Measurements from ENCODE around the gene MKI67.
"Not testable (repeated sequence)": the region's sequence is repeated elsewhere in the genome, so short reads cannot be mapped to it uniquely, and the experiment has no call there.

The MKI67 gene

DNA sequence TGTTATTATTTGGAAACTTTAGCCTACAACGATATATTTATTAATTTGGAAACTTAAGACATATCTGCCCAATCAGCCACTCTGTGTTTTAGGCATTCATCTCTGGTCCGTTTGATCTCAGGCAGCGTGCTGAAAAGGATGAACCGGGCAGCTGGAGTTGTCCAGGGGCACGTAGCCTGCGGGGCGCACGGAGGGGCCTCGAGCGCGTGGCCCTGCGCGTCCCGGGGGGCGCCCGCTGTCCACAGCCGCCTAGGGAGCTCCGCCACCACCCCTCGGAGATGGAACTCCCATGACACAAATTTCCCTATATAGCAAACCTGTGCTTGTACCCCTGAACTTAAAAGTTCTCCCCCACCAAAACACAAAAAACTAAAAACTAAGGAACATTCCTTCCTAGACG lies 24.3 kb upstream of the MKI67 start:
- in situ Hi-C loops (cut with MboI; ENCODE audit: low sequenced_read_pairs): no loop called here

DNA sequence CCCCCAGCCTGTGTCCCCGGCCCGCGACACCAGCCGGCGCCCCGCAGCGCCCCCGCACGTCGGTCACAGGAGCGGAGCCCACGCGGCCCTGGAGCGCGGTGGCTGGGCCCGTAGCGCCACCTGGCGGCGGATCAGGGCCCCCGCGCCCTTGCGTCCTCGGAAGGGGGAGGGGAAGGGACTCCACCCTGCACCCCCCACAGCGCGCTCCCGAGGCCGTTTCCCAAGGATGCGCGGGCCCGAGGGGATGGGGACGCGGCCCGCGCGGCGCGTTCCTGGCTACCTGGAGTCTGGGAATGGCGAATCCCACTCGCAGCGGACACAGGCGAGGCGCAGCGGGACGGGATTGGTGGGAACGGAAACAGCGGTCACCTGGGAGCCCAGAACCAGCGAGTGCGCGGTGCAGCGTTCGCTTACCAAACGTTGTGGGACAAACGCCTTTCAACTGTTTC lies 23.8 kb upstream of the MKI67 start:
- in situ Hi-C loops (cut with MboI; ENCODE audit: low sequenced_read_pairs): no loop called here

DNA sequence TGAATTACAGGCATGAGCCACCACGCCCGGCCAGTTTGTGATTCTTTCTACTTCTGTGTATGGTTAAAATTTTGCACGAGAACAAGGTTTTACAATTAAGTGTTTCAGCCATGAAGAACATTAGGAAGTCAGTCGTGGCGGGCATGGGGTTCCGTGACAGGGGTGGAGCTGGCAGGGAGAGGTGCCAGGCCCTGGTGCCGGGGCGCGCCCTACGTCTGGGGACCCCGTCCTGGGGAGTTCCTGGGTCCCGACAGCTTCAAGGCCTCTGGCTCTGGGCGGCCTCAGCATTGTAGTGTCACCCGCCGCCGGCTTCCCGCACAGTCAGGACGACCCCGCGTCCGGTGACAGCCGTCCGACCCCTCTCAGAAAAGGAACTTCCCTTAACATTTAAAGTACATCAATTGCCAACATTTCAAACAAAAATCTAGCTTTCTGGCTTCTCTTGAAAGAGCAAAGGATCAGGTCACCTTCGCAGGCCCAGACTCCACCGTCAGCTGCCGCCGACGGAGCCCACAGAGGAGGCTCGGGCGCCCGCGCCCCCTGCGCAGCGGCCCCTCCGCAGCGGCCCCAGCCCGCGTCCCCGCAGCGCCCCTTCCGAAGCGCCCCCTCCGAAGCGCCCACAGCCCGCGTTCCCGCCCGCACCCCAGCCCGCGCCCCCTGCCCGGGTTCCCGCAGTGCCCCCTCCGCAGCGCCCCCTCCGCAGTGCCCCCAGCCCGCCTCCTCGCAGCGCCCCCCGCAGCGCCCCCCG lies 23.2 kb upstream of the MKI67 start:
- in situ Hi-C loops (cut with MboI; ENCODE audit: low sequenced_read_pairs): no loop called here

DNA sequence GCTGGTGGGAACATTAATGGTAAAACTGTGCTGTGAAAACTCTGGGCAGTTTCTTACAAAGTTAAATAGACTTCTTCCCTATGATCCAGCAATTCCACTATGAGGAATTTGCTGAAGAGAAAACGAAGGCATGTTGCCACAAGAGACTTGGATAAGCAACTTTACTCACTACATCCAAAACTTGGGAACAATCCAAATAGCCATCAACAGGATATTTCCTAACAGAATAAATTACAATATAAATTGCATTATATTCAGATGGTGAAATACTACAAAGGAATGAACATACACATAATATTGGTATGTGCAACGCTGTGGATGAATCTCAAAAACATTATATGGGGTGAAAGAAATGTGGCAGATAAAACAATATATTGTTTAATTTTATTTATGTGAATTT lies 21.4 kb upstream of the MKI67 start:
- in situ Hi-C loops (cut with MboI; ENCODE audit: low sequenced_read_pairs): no loop called here

DNA sequence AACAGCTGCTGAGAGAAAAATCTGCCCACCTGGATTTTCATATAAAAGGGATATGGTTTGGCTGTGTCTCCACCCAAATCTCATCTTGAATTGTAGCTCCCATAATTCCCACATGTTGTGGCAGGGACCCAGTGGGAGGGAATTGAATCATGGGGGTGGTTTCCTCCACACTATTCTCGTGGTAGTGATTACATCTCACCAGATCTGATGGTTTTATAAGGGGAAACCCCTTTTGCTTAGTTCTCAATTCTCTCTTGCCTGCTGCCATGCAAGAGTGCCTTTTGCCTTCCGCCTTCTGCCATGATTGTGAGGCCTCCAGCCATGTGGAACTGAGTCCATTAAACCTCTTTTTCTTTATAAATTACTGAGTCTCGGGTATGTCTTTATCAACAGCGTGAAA lies 20.8 kb upstream of the MKI67 start:
- in situ Hi-C loops (cut with MboI; ENCODE audit: low sequenced_read_pairs): no loop called here

DNA sequence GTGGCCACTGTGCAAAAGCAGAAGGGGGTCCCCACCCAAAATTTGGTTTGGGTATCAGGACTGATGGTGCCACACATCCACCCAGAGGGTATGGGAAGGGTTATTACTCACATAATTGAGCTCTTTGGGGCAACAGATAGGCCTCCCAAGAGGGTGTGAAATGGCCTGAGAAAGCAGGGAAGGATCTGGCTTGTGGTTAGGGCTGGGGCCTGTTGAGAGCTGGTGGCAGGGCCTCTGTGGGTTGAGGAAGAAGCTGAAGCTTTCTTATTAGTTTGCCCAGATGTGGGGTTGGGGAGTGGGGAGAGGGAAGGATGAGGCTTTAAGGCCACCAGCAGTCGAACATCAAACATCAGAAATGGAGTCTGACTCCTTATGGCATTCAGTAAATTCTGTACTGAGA lies 18.3 kb upstream of the MKI67 start:
- in situ Hi-C loops (cut with MboI; ENCODE audit: low sequenced_read_pairs): no loop called here

DNA sequence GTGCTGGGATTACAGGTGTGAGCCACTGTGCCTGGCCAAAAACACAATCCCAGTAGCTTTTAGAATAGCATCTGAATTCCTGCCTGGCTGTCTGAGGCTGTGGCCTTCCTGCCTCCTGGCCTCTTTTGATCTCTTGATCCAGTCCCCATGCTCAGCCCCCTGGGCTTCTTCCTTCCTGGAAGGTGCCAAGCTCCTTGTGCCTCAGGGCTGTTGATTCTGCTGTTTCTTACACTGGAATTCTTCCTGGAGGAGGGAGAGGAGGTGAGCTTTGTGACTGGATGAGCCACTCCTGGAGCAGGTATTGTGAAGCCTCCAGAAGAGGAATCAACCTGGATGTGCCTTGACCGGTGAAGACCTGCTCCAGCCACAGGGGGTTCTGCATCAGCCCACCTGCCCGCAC lies 17.3 kb upstream of the MKI67 start:
- in situ Hi-C loops (cut with MboI; ENCODE audit: low sequenced_read_pairs): no loop called here

DNA sequence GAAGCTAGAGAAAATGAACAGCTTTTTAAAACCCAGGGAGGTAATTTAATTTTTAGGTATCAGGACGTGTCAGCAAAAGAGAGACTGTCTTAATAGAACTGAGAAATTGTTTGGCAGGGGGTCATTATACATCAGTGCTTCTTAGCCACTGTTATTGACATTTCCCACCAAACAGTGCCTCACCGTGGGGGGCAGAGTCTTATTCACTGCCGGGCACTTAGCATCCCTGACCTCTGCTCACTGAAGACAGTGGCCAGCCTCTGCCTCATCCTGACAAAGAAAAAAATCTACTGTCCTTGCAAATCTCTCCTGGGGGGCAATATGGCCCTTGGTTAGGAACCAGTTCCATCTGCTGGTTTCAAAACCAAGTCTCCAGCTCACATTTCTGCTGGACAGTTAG lies 14.2 kb upstream of the MKI67 start:
- in situ Hi-C loops (cut with MboI; ENCODE audit: low sequenced_read_pairs): no loop called here

DNA sequence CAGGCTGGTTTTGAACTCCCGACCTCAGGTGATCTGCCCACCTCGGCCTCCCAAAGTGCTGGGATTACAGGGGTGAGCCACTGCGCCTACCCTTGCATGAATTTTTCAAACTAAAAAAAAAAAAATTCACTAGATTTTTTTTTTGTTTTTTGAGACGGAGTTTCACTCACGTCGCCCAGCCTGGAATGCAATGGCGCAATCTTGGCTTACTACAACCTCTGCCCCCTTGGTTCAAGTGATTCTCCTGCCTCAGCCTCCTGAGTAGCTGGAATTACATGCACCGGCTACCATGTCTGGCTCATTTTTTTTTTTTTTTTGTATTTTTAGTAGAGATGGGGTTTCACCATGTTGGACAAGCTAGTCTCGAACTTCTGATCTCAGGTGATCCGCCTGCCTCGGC lies 12.2 kb upstream of the MKI67 start:
- in situ Hi-C loops (cut with MboI; ENCODE audit: low sequenced_read_pairs): not testable (repeated sequence)

DNA sequence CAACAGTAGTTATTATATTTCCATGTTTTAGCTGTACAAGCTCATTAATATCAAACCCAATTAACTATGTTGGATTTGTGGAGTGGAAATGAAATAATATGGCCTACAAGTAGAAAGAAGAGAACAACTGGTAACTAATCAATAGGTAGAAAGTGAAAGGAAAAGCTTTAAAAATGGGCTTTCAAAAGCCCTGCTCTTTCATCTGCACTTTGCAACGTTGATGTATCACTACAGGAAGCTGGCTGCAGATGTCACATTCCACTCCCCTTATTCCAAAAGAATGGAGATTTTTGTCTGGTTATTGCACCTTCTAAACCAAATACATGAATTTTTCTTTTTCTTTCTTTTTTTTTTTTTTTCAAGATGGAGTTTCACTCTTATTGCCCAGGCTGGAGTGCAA lies 11.7 kb upstream of the MKI67 start:
- in situ Hi-C loops (cut with MboI; ENCODE audit: low sequenced_read_pairs): no loop called here

DNA sequence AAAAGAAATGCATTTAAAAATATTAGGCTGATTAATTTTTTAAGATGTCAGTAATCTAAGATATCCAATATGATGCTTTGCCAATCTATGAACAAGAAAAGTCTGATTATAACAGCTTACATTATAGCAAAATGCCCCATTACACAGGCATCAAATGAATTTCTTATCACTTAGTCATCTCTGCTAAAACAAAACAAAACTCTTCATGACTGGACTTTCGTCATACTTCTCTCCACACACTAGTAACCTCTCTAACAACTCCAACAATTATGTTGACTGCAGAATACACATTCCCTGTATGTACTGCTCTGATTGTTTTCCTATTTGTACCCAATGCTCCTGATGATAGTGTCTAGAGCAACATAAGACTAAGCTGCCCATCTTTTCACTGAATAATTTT lies 3.8 kb upstream of the MKI67 start:
- in situ Hi-C loops (cut with MboI; ENCODE audit: low sequenced_read_pairs): no loop called here

DNA sequence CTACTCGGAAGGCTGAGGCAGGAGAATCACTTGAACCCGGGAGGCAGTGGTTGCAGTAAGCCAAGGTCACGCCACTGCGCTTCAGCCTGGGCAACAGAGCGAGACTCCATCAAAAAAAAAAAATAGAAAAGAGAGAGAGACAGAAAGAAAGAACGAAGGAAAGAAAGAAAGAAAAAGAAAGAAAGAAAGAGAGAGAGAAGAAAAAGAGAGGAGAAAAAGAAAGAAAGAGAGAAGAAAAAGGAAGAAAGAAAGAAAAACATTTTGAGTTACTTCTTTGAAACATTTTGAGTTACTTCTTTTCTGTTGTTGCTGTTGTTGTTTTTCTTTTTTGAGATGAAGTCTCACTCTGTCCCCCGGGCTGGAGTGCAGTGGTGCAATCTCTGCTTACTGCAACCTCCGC lies 2.4 kb upstream of the MKI67 start:
- in situ Hi-C loops (cut with MboI; ENCODE audit: low sequenced_read_pairs): no loop called here

DNA sequence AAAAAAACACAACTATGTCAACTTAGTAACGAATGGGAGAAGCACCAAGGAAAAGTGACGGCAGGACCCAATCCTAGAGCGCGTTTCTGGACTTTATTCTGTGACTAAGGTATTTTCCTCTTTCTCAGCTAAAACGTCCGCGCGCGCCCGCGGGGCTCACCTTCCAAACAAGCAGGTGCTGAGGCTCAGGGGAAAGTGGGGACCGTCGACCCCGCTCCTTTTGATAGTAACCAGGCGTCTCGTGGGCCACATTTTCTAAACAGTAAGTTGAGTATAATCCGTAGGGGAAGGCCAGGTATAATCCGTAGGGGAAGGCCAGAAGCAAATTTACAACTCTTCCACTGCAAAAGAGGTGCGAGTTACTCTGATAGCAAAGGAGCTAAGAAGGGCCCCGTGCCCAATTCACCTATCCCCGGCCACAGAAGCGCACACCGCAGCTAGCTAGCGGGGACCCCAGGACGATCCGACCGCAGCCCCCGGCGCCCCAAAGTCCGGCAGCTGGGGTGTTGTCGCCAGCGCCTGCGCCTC lies 743 bp downstream of the MKI67 start:
- in situ Hi-C loops (cut with MboI; ENCODE audit: low sequenced_read_pairs): no loop called here

DNA sequence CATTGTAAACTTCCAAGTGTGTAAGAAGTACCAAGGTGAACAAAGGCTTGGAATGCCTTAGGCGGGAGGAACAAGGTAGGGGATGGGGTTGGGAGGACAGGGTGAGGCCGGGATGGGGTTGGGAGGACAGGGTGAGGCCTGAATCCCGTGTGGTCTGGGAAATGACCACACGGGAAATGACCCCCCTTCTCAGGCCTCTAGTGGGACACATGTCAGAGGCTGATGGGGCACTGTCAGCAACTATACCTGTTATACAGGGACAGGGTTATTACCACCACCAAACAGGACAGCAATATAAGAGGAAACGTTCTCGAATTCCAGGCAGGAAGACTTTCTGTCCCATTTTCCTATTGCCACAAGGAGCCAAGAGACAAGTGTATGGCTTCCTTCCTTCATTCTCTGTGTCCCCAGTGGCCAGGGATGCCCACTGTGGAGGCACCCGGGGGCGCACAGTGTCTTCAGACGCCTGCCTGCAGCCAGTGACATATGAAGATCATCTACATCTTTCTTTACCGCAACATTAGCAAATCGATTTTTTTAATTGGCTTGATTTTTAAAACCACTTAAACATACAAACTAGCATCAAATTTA lies 1.3 kb downstream of the MKI67 start:
- in situ Hi-C loops (cut with MboI; ENCODE audit: low sequenced_read_pairs): no loop called here

DNA sequence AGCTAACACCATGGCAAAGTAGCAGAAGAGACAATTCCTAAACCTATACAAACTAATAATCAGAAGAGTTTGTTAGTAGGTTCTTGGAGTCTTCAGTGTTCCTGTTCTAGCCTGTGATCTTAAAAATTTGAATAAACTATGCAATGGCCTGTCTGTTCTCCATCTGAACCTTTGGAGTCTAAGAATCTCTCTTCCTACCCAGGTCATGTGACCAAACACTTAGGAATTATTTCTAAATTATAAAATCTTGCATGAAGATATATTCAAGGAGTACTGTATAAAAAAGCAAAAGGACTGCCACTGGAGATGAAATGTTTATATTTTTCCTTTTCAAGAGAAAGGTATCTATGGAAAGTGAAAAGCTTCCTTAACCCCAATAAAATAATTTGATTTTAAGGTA lies 2.4 kb downstream of the MKI67 start:
- in situ Hi-C loops (cut with MboI; ENCODE audit: low sequenced_read_pairs): no loop called here

DNA sequence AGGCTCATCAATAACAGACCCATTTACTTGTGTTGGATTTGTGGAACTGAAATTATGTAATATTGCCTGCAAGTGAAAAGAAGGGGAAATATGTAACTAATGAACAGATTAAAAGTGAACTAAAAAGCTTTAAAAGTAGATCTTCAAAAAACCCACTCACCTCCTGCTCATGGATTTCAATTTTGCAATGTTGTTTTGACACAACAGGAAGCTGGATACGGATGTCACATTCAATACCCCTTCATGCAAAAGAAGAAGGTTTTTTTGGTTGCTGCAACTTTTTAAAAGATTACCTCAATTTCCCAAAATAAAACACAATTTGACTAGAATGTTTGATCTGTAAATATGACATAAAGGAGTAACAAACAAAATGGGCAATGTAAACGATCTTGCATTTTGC lies 3.3 kb downstream of the MKI67 start:
- in situ Hi-C loops (cut with MboI; ENCODE audit: low sequenced_read_pairs): no loop called here

DNA sequence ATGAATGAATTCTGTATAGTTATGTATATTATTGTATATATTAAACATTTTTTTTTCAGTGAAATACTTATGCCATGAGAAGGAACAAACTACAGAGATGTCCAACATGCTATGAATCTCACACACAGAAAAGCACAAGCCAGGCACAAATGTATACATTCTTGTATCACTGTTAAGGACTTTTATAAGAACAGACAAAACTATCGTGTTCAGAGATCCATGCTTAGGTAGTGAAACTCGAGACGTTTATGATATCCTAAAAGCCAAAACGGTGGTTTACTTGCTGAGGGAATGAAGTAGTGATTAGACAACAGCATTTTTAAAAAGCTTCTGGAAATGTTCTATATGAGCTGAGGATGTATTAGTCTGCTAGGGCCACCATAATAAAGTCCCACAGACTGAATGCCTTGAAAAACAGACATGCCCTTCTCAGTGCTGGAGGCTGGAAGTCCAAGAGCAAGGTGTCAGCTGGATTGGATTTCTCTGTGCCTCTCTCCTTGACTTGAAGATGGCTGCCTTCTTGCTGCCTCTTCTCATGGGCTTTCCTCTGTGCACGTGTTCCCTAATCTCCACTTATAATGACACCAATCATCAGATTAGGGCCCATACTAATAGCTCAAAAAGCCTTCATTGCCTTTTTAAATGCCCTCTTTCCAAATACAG lies 4.3 kb downstream of the MKI67 start:
- in situ Hi-C loops (cut with MboI; ENCODE audit: low sequenced_read_pairs): no loop called here

DNA sequence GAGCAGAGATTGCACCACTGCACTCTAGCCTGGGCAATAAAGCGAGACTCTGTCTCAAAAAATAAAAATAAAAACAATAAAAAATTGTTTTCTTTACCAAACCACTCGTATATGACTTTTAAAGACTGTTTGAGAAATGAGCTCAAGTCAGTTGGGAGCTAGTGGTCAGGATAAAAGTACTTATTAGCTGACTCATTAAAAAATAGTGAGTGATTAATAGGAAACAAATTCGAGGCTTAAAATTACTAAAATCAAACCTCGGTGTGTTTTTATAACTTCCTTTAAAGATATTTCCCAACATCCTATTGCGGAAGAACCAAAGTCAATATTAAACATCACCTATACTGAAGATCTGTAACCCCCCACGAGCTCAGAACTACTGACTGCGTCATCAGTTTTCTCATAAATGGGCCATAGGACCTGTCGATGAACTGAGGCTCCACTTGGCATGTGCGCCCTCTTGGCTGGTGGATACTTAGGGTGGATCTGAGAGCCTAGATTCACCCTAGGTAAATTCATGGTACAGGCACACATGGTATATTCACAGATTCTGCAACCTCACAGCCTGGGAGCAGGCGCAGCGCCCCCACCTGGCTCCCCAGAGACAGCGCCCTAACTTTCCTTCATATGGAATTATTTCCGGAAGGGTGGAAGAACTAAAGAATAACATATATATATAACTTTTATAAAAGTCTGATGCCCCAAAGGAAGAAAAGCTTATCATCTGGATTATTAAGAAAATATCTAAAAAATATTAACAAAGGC lies 9.2 kb downstream of the MKI67 start:
- in situ Hi-C loops (cut with MboI; ENCODE audit: low sequenced_read_pairs): no loop called here

DNA sequence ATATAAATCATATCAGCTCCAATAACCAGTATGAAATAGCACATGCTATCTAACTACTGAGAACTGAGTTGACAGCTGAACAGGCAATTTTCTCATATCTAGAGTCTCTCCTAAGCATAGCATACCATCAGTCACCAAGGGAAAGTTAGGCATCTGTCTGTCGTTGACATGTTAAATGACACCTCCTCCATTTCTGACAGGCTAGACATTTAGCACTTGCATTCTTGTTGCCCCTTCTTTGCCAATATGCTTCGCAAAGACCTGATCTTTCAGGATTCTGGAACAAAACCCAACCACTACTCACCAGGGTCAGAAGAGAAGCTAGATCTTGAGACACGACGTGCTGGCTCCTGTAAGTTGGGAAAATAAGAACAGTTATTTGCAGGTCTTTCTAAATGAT lies 10.0 kb downstream of the MKI67 start:
- in situ Hi-C loops (cut with MboI; ENCODE audit: low sequenced_read_pairs): no loop called here

DNA sequence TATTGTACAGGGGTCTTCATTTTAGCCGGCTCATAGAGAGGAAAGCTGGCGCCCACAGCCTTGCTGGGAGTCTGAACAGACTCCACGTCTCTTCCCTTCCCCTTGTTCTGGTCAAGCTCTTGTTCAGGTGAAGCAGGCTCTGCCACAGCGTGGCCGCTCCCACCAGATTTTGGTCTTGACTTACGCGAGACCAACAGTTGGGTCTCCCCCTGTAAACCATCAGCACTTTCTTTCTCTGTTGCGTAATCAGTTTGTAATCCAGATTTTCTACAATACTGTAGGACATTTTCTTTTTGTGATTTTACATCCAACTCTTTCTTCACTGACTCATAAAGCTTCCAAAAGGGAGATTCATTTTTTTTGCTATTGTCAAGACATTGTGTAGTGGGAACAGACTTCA lies 10.9 kb downstream of the MKI67 start:
- in situ Hi-C loops (cut with MboI; ENCODE audit: low sequenced_read_pairs): no loop called here

DNA sequence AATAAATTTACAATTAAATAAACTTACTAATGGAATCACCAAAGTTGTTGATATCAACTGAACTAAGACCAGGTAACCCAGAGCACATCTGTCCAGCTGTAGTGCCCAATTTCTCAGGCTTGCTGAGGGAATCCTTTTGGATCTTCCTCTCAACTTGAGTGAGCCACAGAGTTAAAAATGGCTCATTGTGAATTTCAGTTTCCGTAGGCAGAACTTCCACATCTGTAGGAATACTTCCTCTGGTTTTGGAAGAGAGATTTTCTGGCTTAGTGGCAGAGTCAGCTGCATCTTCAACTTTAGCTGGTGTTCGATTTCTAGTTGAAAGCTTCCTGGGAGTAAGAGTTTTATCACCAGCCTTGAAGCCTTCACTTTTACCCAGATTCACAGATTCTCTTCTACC lies 11.3 kb downstream of the MKI67 start:
- in situ Hi-C loops (cut with MboI; ENCODE audit: low sequenced_read_pairs): no loop called here
